ENCODE data around the gene PLAA.

- no peak for TF ChIP-seq CTCF (conservative IDR thresholded peaks at IDR 0.05)
- no peak for TF ChIP-seq ZFX (IDR thresholded peaks at IDR 0.05)
Observed at GRCh38 chr9:26937816-26938371, 9.1 kb downstream of the PLAA start.

All from C4-2B (cell line).